Endothelial cell of umbilical vein (primary cell): ENCODE measurements around the gene NIN. TPM values are rescaled to one million over a fixed set of nuclear protein-coding genes. Genes with fewer than 3 reads are reported as not detected.
A peak's percentile ranks its signal among the peaks of the same experiment; 100 is the strongest.

Experiments
- BruUV-seq: library from RNA; stranded (reverse); fragments of 400-500 nt; replicated peaks from 2 replicates; lab custom pipeline; 2021; lab: Mats Ljungman, UMichigan
- CTCF ChIA-PET: fragments of 300-600, 350-600 bp; sonication (Branson Sonifier 250); formaldehyde crosslinking; loops from one replicate; lab custom pipeline; 2021; ENCODE audit warnings: antibody characterized with exemption, inconsistent platforms; lab: Charles Lee
- POLR2A ChIA-PET: fragments of 300-600, 350-600 bp; sonication (Branson Sonifier 250); formaldehyde crosslinking; loops from one replicate; lab custom pipeline; 2021; ENCODE audit warnings: antibody characterized with exemption, inconsistent platforms; lab: Charles Lee
- DNase-seq: peaks from one replicate; pipeline ENCODE4 v3.0.0-alpha.2; 2011; ENCODE audit warnings: low read depth, low spot score
- FAIRE-seq: peaks from 2 replicates; lab custom pipeline; 2011; peaks lifted over from hg19 to GRCh38; lab: Jason Lieb, UNC
- H2AFZ ChIP-seq: 2 replicates; pipeline ENCODE4 v1.6.0; 2012; ENCODE audit warnings: low read depth, low read length, control low read depth, inconsistent platforms
- H3K27ac ChIP-seq: 2 replicates; pipeline ENCODE4 v1.5.1; 2011; ENCODE audit warnings: low read depth, mild to moderate bottlenecking, control low read depth, low read length, moderate library complexity; ENCODE audit not compliant: insufficient read depth
- H3K27me3 ChIP-seq, 2 experiments: 2 replicates each; pipeline versions ENCODE4 v1.6.0 to v1.6.1; 2011; ENCODE audit warnings: low read length in 2 of 2, mixed read lengths in 1 of 2; ENCODE audit not compliant: control insufficient read depth in 2 of 2, insufficient read depth in 2 of 2
- H3K36me3 ChIP-seq, 2 experiments: 2 replicates in 1 of 2; 3 replicates in 1 of 2; pipeline ENCODE4 v1.5.1; 2011; ENCODE audit warnings: low read length in 2 of 2, mild to moderate bottlenecking in 1 of 2, moderate library complexity in 1 of 2; ENCODE audit not compliant: control insufficient read depth in 2 of 2, insufficient read depth in 2 of 2; ENCODE audit errors: extremely low read depth in 1 of 2
- H3K4me1 ChIP-seq: 3 replicates; pipeline ENCODE4 v1.5.1; 2011; ENCODE audit warnings: mild to moderate bottlenecking, low read length; ENCODE audit not compliant: control insufficient read depth, insufficient read depth; ENCODE audit errors: extremely low read depth
- H3K4me2 ChIP-seq: 2 replicates; pipeline ENCODE4 v1.6.1; 2011; ENCODE audit warnings: low read length, control low read depth, mixed read lengths; ENCODE audit not compliant: insufficient read depth
- H3K4me3 ChIP-seq, 3 experiments: fragments of 200-600 bp in 1 of 3; sonication (generic), shearing (Covaris generic) in 1 of 3; replicated peaks in 1 of 3; 2 replicates each; pipeline ENCODE4 v1.5.1; 2011 to 2016; ENCODE audit warnings: control low read depth in 3 of 3, low read length in 3 of 3, mild to moderate bottlenecking in 2 of 3, inconsistent platforms in 1 of 3, low read depth in 1 of 3, moderate library complexity in 1 of 3; ENCODE audit not compliant: insufficient read depth in 1 of 3
- H3K79me2 ChIP-seq: 2 replicates; pipeline ENCODE4 v1.6.0; 2012; ENCODE audit warnings: low read length, inconsistent platforms; ENCODE audit not compliant: control insufficient read depth, insufficient read depth
- H3K9ac ChIP-seq: replicated peaks from 2 replicates; pipeline ENCODE3; 2011; ENCODE audit warnings: low read length, control low read depth; ENCODE audit not compliant: insufficient read depth; ENCODE audit errors: extremely low read depth
- H3K9me1 ChIP-seq: replicated peaks from 3 replicates; pipeline ENCODE4 v1.6.0; 2011; ENCODE audit warnings: mild to moderate bottlenecking, low read length; ENCODE audit not compliant: control insufficient read depth, insufficient read depth; ENCODE audit errors: extremely low read depth
- H3K9me3 ChIP-seq: replicated peaks from 2 replicates; pipeline ENCODE4 v1.5.1; 2012; ENCODE audit warnings: low read length, inconsistent platforms; ENCODE audit not compliant: control insufficient read depth, insufficient read depth
- H4K20me1 ChIP-seq: replicated peaks from 2 replicates; pipeline ENCODE3; 2011; ENCODE audit warnings: mild to moderate bottlenecking, low read length; ENCODE audit not compliant: control insufficient read depth, insufficient read depth; ENCODE audit errors: extremely low read depth
- EZH2 ChIP-seq: IDR thresholded peaks from 2 replicates; pipeline ENCODE4 v1.6.1; 2012; ENCODE audit warnings: borderline replicate concordance, low read depth, mild to moderate bottlenecking, moderate library complexity, low read length, inconsistent platforms; ENCODE audit not compliant: severe bottlenecking
- FOS ChIP-seq: IDR thresholded peaks from 2 replicates; pipeline ENCODE4 v1.6.1; 2011; ENCODE audit warnings: mild to moderate bottlenecking, low read length, moderate library complexity, borderline replicate concordance; ENCODE audit not compliant: insufficient read depth
- GATA2 ChIP-seq: IDR thresholded peaks from 2 replicates; pipeline ENCODE4 v1.7.0; 2011; ENCODE audit warnings: low read depth, mild to moderate bottlenecking, moderate library complexity, mixed read lengths, low read length; ENCODE audit not compliant: insufficient read length, insufficient read depth
- JUN ChIP-seq: IDR thresholded peaks from 2 replicates; pipeline ENCODE4 v1.6.1; 2011; ENCODE audit warnings: borderline replicate concordance, low read depth; ENCODE audit not compliant: insufficient read length, insufficient read depth
- MYC ChIP-seq: IDR thresholded peaks from one replicate; pipeline ENCODE4 v1.6.1; 2011; ENCODE audit warnings: mild to moderate bottlenecking, low read depth, low read length
- POLR2A ChIP-seq: IDR thresholded peaks from 2 replicates; pipeline ENCODE4 v1.6.1; 2012; ENCODE audit warnings: low read depth, mild to moderate bottlenecking, control low read depth, low read length
- POLR2AphosphoS5 ChIP-seq: IDR thresholded peaks from 2 replicates; pipeline ENCODE4 v1.6.1; 2012; ENCODE audit warnings: low read depth, mild to moderate bottlenecking, control low read depth, low read length, moderate library complexity; ENCODE audit not compliant: insufficient read depth
- dilution Hi-C: fragments of 300-500 bp; cut with MboI; formaldehyde crosslinking; loops from one replicate; pipeline ENCODE4 v1.15.0; 2019; ENCODE audit warnings: low sequenced_read_pairs; ENCODE audit not compliant: extremely low pct_ligation_motif_present
- intact Hi-C: fragments of 100-400 bp; cut with micrococcal nuclease; formaldehyde crosslinking; loops from one replicate; pipeline ENCODE4 v1.10.0; 2022
- polyA plus RNA-seq, 4 experiments: library from polyadenylated mRNA; depleted of rRNA in 3 of 4; stranded (reverse) in 3 of 4; unstranded in 1 of 4; fragments of >200 nt; gene quantifications; 2 replicates each; pipeline versions ENCODE4 v1.2.1 to v1.2.3, GENCODE V29; 2011 to 2012; ENCODE audit warnings: missing spikeins in 1 of 4
- total RNA-seq: library from RNA; stranded (reverse); gene quantifications from 2 replicates; pipeline ENCODE4 v1.2.3, GENCODE V29; 2021
- TF ChIP-seq, protein P1 (sequence below), 2 donors: IDR thresholded peaks; 1 replicate in 1 of 2; 2 replicates in 1 of 2; pipeline ENCODE4 v1.5.1; 2011; ENCODE audit warnings: low read length in 2 of 2, mild to moderate bottlenecking in 2 of 2, moderate library complexity in 2 of 2, control low read depth in 1 of 2, inconsistent platforms in 1 of 2, low read depth in 1 of 2; ENCODE audit not compliant: insufficient read depth in 1 of 2; ENCODE audit errors: extremely low read depth in 1 of 2
- TF ChIP-seq, protein P2 (sequence below): IDR thresholded peaks from 2 replicates; pipeline ENCODE4 v1.6.1; 2011; ENCODE audit not compliant: insufficient read depth, insufficient read length

The NIN gene
- total and polyA plus RNA-seq, 2 donors (not counting 3 experiments of a cell fraction or from before 2014, with no cell fraction given), result 7.1 to 76.3 TPM

DNA sequence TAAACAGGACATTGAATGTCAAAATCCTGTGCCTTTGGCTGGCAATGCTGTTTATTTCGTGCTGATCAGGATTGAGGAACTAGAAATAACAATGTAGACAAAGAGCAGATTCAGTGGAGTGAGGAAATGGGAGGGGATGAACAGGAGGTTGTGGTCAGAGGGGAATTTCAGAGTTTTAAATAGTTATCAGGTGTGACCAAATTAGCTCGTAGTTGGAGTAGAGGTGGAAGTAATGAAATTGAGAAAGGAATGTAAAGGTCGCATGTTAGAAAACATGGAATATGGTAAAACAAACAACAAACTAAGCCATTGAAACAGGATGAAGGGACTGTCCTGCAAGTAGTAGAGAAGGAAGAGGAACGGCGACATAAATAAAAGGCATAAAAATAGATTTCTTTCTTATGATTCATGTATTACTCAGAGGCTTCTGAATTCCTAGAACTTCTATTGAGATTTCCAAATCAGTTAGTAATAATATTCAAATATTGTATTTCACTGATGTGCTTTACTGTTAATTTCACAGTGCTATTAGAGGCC is 153.4 kb downstream of the NIN start:
- Histone ChIP-seq H3K4me1 (peaks cover 24% of the 10 kb centered on the region), H4K20me1 (no peaks in the 10 kb centered on the region), H3K27me3 (no peaks in the 10 kb centered on the region), H3K9me1 (no peaks in the 10 kb centered on the region), H3K4me2 (peak overlapping the region; percentile 75), H2AFZ (peak overlapping the region; percentile 72), H3K27ac (peak overlapping the region; percentile 69), H3K79me2 (no peaks in the 10 kb centered on the region), H3K4me3 (peak overlapping the region in 1 of 3 experiments; percentile 1), H3K9me3 (no peaks in the 10 kb centered on the region), H3K9ac (peak overlapping the region; percentile 36), H3K36me3 (no peaks in the 10 kb centered on the region)
- TF ChIP-seq, protein P1, sequence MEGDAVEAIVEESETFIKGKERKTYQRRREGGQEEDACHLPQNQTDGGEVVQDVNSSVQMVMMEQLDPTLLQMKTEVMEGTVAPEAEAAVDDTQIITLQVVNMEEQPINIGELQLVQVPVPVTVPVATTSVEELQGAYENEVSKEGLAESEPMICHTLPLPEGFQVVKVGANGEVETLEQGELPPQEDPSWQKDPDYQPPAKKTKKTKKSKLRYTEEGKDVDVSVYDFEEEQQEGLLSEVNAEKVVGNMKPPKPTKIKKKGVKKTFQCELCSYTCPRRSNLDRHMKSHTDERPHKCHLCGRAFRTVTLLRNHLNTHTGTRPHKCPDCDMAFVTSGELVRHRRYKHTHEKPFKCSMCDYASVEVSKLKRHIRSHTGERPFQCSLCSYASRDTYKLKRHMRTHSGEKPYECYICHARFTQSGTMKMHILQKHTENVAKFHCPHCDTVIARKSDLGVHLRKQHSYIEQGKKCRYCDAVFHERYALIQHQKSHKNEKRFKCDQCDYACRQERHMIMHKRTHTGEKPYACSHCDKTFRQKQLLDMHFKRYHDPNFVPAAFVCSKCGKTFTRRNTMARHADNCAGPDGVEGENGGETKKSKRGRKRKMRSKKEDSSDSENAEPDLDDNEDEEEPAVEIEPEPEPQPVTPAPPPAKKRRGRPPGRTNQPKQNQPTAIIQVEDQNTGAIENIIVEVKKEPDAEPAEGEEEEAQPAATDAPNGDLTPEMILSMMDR (IDR thresholded peaks at IDR 0.05; ENCODE audit: extremely low read depth in 1 of 2, insufficient read depth in 1 of 2, low read depth in 1 of 2, low read length in 2 of 2), result no peak
- no peak for TF ChIP-seq MYC
- TF ChIP-seq GATA2, result peak; percentile 25
- TF ChIP-seq FOS, result peak; percentile 71
- TF ChIP-seq JUN, result peak; percentile 47
- peak; percentile 35 for TF ChIP-seq POLR2AphosphoS5
- TF ChIP-seq EZH2, result no peak
- TF ChIP-seq POLR2A, result no peak
- TF ChIP-seq, protein P2, sequence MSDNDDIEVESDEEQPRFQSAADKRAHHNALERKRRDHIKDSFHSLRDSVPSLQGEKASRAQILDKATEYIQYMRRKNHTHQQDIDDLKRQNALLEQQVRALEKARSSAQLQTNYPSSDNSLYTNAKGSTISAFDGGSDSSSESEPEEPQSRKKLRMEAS, result no peak
- FAIRE-seq, result peak; percentile 83
- DNase-seq, result peak; percentile 74
- POLR2A ChIA-PET, result interaction anchor here (0.5 to 1.3 kb wide), 3 partner anchors 9 to 21 kb away, joined by 3 to 7 read pairs (median 3); partner anchors contain the start of gene SAV1
- intact Hi-C loops (loop anchor here (1.0 kb wide), 1 partner anchor 9 kb away; the partner anchor contains the start of gene SAV1), dilution Hi-C loops (no loop called here)
- CTCF ChIA-PET, result interaction anchor here (0.7 to 2.2 kb wide), 6 partner anchors 9 to 80 kb away, joined by 3 to 15 read pairs (median 4); partner anchors contain the start of gene SAV1
- no TSS peak for BruUV-seq
